ENCODE measurements around the gene DGAT2L6. TPM values are rescaled to one million over a fixed set of nuclear protein-coding genes. Genes with fewer than 3 reads are reported as not detected.

DGAT2L6 gene
- total and polyA plus RNA-seq, 12 donors: not detected

- no peaks in the 10 kb centered on the region for H3K36me3 ChIP-seq (replicated peaks in 1 of 2)
- no peak for DNase-seq
- H3K4me3 ChIP-seq: no peak overlapping the region
- no peaks in the 10 kb centered on the region for H3K9me3 ChIP-seq (replicated peaks in 1 of 3)
- 83 to 96% (median 90%) methylated on average over 3 of the region's 3 CpGs for WGBS, 4 donors
- H3K27me3 ChIP-seq: peaks cover 5% of the 10 kb centered on the region
- intact Hi-C loops (cut with DNase I): no loop called here
- no peaks in the 10 kb centered on the region for H3K4me1 ChIP-seq (replicated peaks in 1 of 2)
- TF ChIP-seq POLR2A (IDR thresholded peaks at IDR 0.05) (no peak), CTCF (IDR thresholded peaks at IDR 0.05) (no peak)
- H3K27ac ChIP-seq: no peak overlapping the region
Observed at GRCh38 chrX:70254909-70255308, 77.6 kb downstream of the DGAT2L6 start.

Small RNA genes lying within 50 kb of the gene (small RNA-seq; reads per million reads assigned to genes)
- gene RNA5SP507: 0.17 to 0.47 reads per million in 2 donors

Other genes starting within 250 kb of the DGAT2L6 start
- gene AWAT2, start 127.5 kb upstream of the DGAT2L6 start, total RNA-seq: not detected
- gene AWAT2, start 127.5 kb upstream of the DGAT2L6 start, polyA plus RNA-seq: not detected
- not detected for gene OTUD6A, start 115.0 kb upstream of the DGAT2L6 start, total RNA-seq
- not detected for gene OTUD6A, start 115.0 kb upstream of the DGAT2L6 start, polyA plus RNA-seq
- 10 to 100 TPM; 28.1 to 82.3 (median 68.5) TPM for gene IGBP1, start 44.0 kb upstream of the DGAT2L6 start, total RNA-seq
- gene IGBP1, start 44.0 kb upstream of the DGAT2L6 start, polyA plus RNA-seq: 10 to 100 TPM; 41.5 to 47.3 (median 44.6) TPM
- not detected for gene AWAT1, start 57.2 kb downstream of the DGAT2L6 start, total RNA-seq
- not detected for gene AWAT1, start 57.2 kb downstream of the DGAT2L6 start, polyA plus RNA-seq
- gene P2RY4, start 82.7 kb downstream of the DGAT2L6 start, total RNA-seq: under 1 TPM in 6 of 9 donors, not detected in 3; 0.11 to 0.37 (median 0.23) TPM
- gene P2RY4, start 82.7 kb downstream of the DGAT2L6 start, polyA plus RNA-seq: under 1 TPM in 1 of 3 donors, not detected in 2; 0.03 TPM
- not detected for gene ARR3, start 90.9 kb downstream of the DGAT2L6 start, total RNA-seq
- not detected for gene ARR3, start 90.9 kb downstream of the DGAT2L6 start, polyA plus RNA-seq
- gene RAB41, start 104.7 kb downstream of the DGAT2L6 start, total RNA-seq: not detected
- not detected for gene RAB41, start 104.7 kb downstream of the DGAT2L6 start, polyA plus RNA-seq
- 10 to 100 TPM; 24.4 to 57.5 (median 42.0) TPM for gene PDZD11, start 112.4 kb downstream of the DGAT2L6 start, total RNA-seq
- 10 to 100 TPM; 70.4 to 97.7 (median 83.2) TPM for gene PDZD11, start 112.4 kb downstream of the DGAT2L6 start, polyA plus RNA-seq
- 1 to 10 TPM in 1 of 9 donors, under 1 TPM in 8; 0.28 to 6.6 (median 0.47) TPM for gene KIF4A, start 112.6 kb downstream of the DGAT2L6 start, total RNA-seq
- gene KIF4A, start 112.6 kb downstream of the DGAT2L6 start, polyA plus RNA-seq: under 1 TPM; 0.08 to 0.59 (median 0.10) TPM
- not detected for gene GDPD2, start 245.8 kb downstream of the DGAT2L6 start, total RNA-seq
- gene GDPD2, start 245.8 kb downstream of the DGAT2L6 start, polyA plus RNA-seq: under 1 TPM in 1 of 3 donors, not detected in 2; 0.05 TPM

Measured in adrenal gland (tissue), 12 donors.